Stimulated activated memory B cell treated with anti-CD40 and anti-IgM and Interleukin-4, amounts not matched to agents 10 μg/mL and 1 μg/mL and 100 μg/mL, for 72 hours (primary cell): ENCODE data around the gene MLC1.

ENCODE experiments used
- ATAC-seq: fragments of 150-1000 bp; cut with Tn5 transposase; 2 replicates; pipeline ENCODE4 v1.10.0; 2021
- H3K27ac Mint-ChIP-seq: one replicate; pipeline ENCODE4 v1.8.0; 2022; ENCODE audit warnings: mild to moderate bottlenecking, mixed read lengths
- H3K27me3 Mint-ChIP-seq: one replicate; pipeline ENCODE4 v1.8.0; 2022; ENCODE audit warnings: mixed read lengths
- H3K36me3 Mint-ChIP-seq: one replicate; pipeline ENCODE4 v1.8.0; 2022; ENCODE audit warnings: mixed read lengths
- H3K4me1 Mint-ChIP-seq: one replicate; pipeline ENCODE4 v1.8.0; 2022; ENCODE audit warnings: mixed read lengths
- H3K4me3 Mint-ChIP-seq: one replicate; pipeline ENCODE4 v1.8.0; 2022; ENCODE audit warnings: mild to moderate bottlenecking, moderate library complexity, mixed read lengths
- H3K9me3 Mint-ChIP-seq: one replicate; pipeline ENCODE4 v1.8.0; 2022; ENCODE audit warnings: mixed read lengths

MLC1 gene

GRCh38 chr22:50058906-50059880 lies 26.0 kb downstream of the MLC1 start:
- Mint-ChIP-seq H3K4me1 (peaks cover 32% of the 10 kb centered on the region), H3K27ac (no peak overlapping the region), H3K36me3 (no peaks in the 10 kb centered on the region), H3K4me3 (no peak overlapping the region), H3K9me3 (no peaks in the 10 kb centered on the region), H3K27me3 (peaks cover 89% of the 10 kb centered on the region)
- ATAC-seq, result no peak

GRCh38 chr22:50058061-50058905 lies 26.9 kb downstream of the MLC1 start, which contains the start of gene TTLL8:
TTLL8 (minus strand) TSS chr22:50058298.
- Mint-ChIP-seq H3K4me3 (no peak within 1 kb of the TSS), H3K27ac (no peak within 1 kb of the TSS), H3K27me3 (peaks cover 92% of the 10 kb centered on the region), H3K4me1 (peaks cover 39% of the 10 kb centered on the region), H3K36me3 (no peaks in the 10 kb centered on the region), H3K9me3 (peaks cover 4% of the 10 kb centered on the region)
- peak; percentile 52 for ATAC-seq

GRCh38 chr22:50057278-50058060 lies 27.8 kb downstream of the MLC1 start:
- Mint-ChIP-seq H3K27ac (no peak overlapping the region), H3K36me3 (no peaks in the 10 kb centered on the region), H3K4me3 (no peak overlapping the region), H3K9me3 (peaks cover 4% of the 10 kb centered on the region), H3K27me3 (peaks cover 92% of the 10 kb centered on the region), H3K4me1 (peaks cover 39% of the 10 kb centered on the region)
- ATAC-seq, result no peak

GRCh38 chr22:50056214-50056972 lies 28.8 kb downstream of the MLC1 start:
- no peak overlapping the region for H3K27ac Mint-ChIP-seq
- H3K9me3 Mint-ChIP-seq, result peaks cover 4% of the 10 kb centered on the region
- H3K36me3 Mint-ChIP-seq, result no peaks in the 10 kb centered on the region
- peak; percentile 36 for ATAC-seq
- peaks cover 94% of the 10 kb centered on the region for H3K27me3 Mint-ChIP-seq
- peaks cover 39% of the 10 kb centered on the region for H3K4me1 Mint-ChIP-seq
- peak overlapping the region; percentile 14 for H3K4me3 Mint-ChIP-seq

- Mint-ChIP-seq H3K27me3 (peaks cover 92% of the 10 kb centered on the region), H3K36me3 (no peaks in the 10 kb centered on the region), H3K9me3 (peaks cover 4% of the 10 kb centered on the region), H3K27ac (no peak overlapping the region), H3K4me1 (peaks cover 39% of the 10 kb centered on the region), H3K4me3 (no peak overlapping the region)
- ATAC-seq, result no peak
These were observed 31.4 kb downstream of the MLC1 start for GRCh38 chr22:50053861-50054260.

GRCh38 chr22:50051930-50052329 lies 33.3 kb downstream of the MLC1 start:
- Mint-ChIP-seq H3K4me1 (peaks cover 29% of the 10 kb centered on the region), H3K36me3 (no peaks in the 10 kb centered on the region), H3K27ac (no peak overlapping the region), H3K9me3 (peaks cover 4% of the 10 kb centered on the region), H3K4me3 (no peak overlapping the region), H3K27me3 (peaks cover 79% of the 10 kb centered on the region)
- no peak for ATAC-seq

GRCh38 chr22:50049299-50050195 lies 35.7 kb downstream of the MLC1 start:
- H3K27ac Mint-ChIP-seq, result no peak overlapping the region
- ATAC-seq, result no peak
- peaks cover 4% of the 10 kb centered on the region for H3K9me3 Mint-ChIP-seq
- H3K36me3 Mint-ChIP-seq, result no peaks in the 10 kb centered on the region
- H3K4me1 Mint-ChIP-seq, result peaks cover 14% of the 10 kb centered on the region
- H3K4me3 Mint-ChIP-seq, result no peak overlapping the region
- H3K27me3 Mint-ChIP-seq, result peaks cover 71% of the 10 kb centered on the region

- ATAC-seq, result no peak
- H3K4me1 Mint-ChIP-seq, result peaks cover 10% of the 10 kb centered on the region
- H3K4me3 Mint-ChIP-seq, result no peak overlapping the region
- H3K9me3 Mint-ChIP-seq, result peaks cover 2% of the 10 kb centered on the region
- H3K27me3 Mint-ChIP-seq, result peaks cover 71% of the 10 kb centered on the region
- H3K36me3 Mint-ChIP-seq, result no peaks in the 10 kb centered on the region
- H3K27ac Mint-ChIP-seq, result no peak overlapping the region
These were observed 36.4 kb downstream of the MLC1 start for GRCh38 chr22:50048836-50049235.

GRCh38 chr22:50048061-50048765 lies 37.0 kb downstream of the MLC1 start:
- peaks cover 71% of the 10 kb centered on the region for H3K27me3 Mint-ChIP-seq
- no peaks in the 10 kb centered on the region for H3K36me3 Mint-ChIP-seq
- no peak overlapping the region for H3K27ac Mint-ChIP-seq
- peaks cover 4% of the 10 kb centered on the region for H3K9me3 Mint-ChIP-seq
- no peak overlapping the region for H3K4me3 Mint-ChIP-seq
- peaks cover 7% of the 10 kb centered on the region for H3K4me1 Mint-ChIP-seq
- ATAC-seq, result no peak

GRCh38 chr22:50047346-50047745 lies 37.9 kb downstream of the MLC1 start:
- peaks cover 7% of the 10 kb centered on the region for H3K4me1 Mint-ChIP-seq
- no peaks in the 10 kb centered on the region for H3K36me3 Mint-ChIP-seq
- H3K9me3 Mint-ChIP-seq, result peaks cover 5% of the 10 kb centered on the region
- H3K4me3 Mint-ChIP-seq, result no peak overlapping the region
- no peak for ATAC-seq
- H3K27ac Mint-ChIP-seq, result no peak overlapping the region
- H3K27me3 Mint-ChIP-seq, result peaks cover 71% of the 10 kb centered on the region

GRCh38 chr22:50046481-50047245 lies 38.6 kb downstream of the MLC1 start:
- H3K9me3 Mint-ChIP-seq, result peaks cover 5% of the 10 kb centered on the region
- no peaks in the 10 kb centered on the region for H3K36me3 Mint-ChIP-seq
- peaks cover 71% of the 10 kb centered on the region for H3K27me3 Mint-ChIP-seq
- H3K27ac Mint-ChIP-seq, result no peak overlapping the region
- no peak for ATAC-seq
- no peak overlapping the region for H3K4me3 Mint-ChIP-seq
- H3K4me1 Mint-ChIP-seq, result peaks cover 7% of the 10 kb centered on the region

GRCh38 chr22:50046019-50046415 lies 39.2 kb downstream of the MLC1 start:
- peak; percentile 42 for ATAC-seq

More at GRCh38 chr22:50046019-50046415, 39.2 kb downstream of the MLC1 start:
- H3K27me3 Mint-ChIP-seq, result peaks cover 71% of the 10 kb centered on the region
- H3K9me3 Mint-ChIP-seq, result peaks cover 5% of the 10 kb centered on the region
- peaks cover 7% of the 10 kb centered on the region for H3K4me1 Mint-ChIP-seq
- H3K36me3 Mint-ChIP-seq, result no peaks in the 10 kb centered on the region
- no peak overlapping the region for H3K4me3 Mint-ChIP-seq
- H3K27ac Mint-ChIP-seq, result no peak overlapping the region
